Neural progenitor cell (in vitro differentiated cells): Measurements from ENCODE around the gene BCKDK.

Experiments
- EZH2 ChIP-seq: fragments of 200-600 bp; sonication (generic); IDR thresholded peaks from 2 replicates; pipeline ENCODE4 v1.6.1; 2017; ENCODE audit warnings: antibody characterized with exemption, mild to moderate bottlenecking, moderate library complexity
- EZH2phosphoT487 ChIP-seq: fragments of 200-600 bp; sonication (generic); IDR thresholded peaks from 2 replicates; pipeline ENCODE4 v1.6.1; 2017; ENCODE audit warnings: antibody characterized with exemption
- TF ChIP-seq, protein P1 (sequence below): fragments of 200-600 bp; sonication (generic); IDR thresholded peaks from 2 replicates; pipeline ENCODE4 v1.5.1; 2017; ENCODE audit warnings: antibody characterized with exemption, mild to moderate bottlenecking

DNA sequence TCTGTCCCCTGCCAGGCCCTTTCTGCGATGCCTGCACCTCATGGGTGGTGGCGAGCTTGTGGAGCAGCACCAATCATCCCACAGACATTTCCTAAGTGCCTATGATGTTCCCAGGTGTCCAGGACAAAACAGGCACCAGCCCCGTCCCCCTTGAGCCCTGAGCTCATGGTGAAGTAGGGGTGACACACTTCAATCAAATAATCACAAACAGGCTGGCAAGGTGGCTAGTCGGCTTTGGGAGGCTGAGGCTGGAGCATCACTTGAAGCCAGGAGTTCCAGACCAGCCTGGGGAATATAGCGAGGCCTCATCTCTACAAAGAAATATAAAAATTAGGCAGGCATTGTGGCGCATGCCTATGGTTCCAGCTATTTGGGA is 28.1 kb downstream of the BCKDK start:
- TF ChIP-seq, protein P1, sequence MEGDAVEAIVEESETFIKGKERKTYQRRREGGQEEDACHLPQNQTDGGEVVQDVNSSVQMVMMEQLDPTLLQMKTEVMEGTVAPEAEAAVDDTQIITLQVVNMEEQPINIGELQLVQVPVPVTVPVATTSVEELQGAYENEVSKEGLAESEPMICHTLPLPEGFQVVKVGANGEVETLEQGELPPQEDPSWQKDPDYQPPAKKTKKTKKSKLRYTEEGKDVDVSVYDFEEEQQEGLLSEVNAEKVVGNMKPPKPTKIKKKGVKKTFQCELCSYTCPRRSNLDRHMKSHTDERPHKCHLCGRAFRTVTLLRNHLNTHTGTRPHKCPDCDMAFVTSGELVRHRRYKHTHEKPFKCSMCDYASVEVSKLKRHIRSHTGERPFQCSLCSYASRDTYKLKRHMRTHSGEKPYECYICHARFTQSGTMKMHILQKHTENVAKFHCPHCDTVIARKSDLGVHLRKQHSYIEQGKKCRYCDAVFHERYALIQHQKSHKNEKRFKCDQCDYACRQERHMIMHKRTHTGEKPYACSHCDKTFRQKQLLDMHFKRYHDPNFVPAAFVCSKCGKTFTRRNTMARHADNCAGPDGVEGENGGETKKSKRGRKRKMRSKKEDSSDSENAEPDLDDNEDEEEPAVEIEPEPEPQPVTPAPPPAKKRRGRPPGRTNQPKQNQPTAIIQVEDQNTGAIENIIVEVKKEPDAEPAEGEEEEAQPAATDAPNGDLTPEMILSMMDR: no peak
- TF ChIP-seq EZH2phosphoT487 (no peak), EZH2 (no peak)
